ENCODE results near the gene TNFRSF9. TPM values are rescaled to one million over a fixed set of nuclear protein-coding genes. Genes with fewer than 3 reads are reported as not detected.

The TNFRSF9 gene
- total RNA-seq, 1 donor from 2014 or later: 0.53 TPM

DNA sequence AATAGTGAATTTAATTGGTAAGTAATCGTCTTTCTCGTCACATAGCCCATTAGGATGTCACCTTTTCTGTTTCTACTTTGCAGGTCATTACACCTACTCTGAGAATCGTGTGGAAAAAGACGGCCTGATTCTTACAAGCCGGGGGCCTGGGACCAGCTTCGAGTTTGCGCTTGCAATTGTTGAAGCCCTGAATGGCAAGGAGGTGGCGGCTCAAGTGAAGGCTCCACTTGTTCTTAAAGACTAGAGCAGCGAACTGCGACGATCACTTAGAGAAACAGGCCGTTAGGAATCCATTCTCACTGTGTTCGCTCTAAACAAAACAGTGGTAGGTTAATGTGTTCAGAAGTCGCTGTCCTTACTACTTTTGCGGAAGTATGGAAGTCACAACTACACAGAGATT lies 44.2 kb upstream of the TNFRSF9 start:
- FAIRE-seq: no peak
- peaks cover 16% of the 10 kb centered on the region for H3K36me3 ChIP-seq (ENCODE audit: control insufficient read depth, insufficient read depth, low read length)
- TF ChIP-seq, protein P1, sequence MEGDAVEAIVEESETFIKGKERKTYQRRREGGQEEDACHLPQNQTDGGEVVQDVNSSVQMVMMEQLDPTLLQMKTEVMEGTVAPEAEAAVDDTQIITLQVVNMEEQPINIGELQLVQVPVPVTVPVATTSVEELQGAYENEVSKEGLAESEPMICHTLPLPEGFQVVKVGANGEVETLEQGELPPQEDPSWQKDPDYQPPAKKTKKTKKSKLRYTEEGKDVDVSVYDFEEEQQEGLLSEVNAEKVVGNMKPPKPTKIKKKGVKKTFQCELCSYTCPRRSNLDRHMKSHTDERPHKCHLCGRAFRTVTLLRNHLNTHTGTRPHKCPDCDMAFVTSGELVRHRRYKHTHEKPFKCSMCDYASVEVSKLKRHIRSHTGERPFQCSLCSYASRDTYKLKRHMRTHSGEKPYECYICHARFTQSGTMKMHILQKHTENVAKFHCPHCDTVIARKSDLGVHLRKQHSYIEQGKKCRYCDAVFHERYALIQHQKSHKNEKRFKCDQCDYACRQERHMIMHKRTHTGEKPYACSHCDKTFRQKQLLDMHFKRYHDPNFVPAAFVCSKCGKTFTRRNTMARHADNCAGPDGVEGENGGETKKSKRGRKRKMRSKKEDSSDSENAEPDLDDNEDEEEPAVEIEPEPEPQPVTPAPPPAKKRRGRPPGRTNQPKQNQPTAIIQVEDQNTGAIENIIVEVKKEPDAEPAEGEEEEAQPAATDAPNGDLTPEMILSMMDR (IDR thresholded peaks at IDR 0.05; ENCODE audit: insufficient read depth, low read length, severe bottlenecking): no peak
- no peak for DNase-seq (ENCODE audit: low read depth)
- no peaks in the 10 kb centered on the region for H3K27me3 ChIP-seq (ENCODE audit: control insufficient read depth, insufficient read depth, low read length)
- no peak overlapping the region for H3K4me3 ChIP-seq (ENCODE audit: low read depth, low read length)

DNA sequence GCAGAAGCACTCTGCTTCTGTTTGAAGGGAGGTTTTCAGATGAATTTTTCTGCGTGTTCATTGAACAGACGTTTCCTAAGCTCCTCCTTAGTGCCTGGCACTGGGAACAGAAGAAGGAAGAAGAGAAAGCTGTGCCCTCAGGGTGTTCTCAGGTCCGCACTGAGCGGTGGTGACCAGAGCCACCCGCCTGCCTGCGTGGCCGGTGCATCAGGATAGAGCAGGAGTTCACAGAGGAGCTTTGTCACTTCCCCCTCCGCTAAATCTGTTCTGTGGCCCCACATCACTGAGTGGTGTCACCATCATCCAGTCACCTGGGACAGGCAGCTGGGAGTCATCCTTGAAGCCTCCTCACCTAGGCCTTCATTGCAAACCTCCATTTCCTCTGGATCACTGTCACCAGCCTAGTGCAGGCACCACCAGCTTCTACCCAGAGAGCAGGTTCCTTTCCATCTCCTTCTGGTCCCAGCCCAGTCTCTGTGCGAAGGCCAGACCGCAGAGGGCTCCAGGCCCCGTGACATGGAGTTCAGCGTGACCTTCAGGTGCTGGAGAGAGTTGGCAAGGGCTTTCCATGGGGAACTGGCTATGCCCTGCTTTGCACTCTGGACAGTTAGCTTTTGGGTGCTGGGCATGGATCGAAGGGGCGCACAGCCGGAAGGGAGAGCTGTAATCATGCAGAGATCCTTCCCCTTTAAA lies 42.6 kb upstream of the TNFRSF9 start:
- Histone ChIP-seq H3K4me3 (ENCODE audit: low read depth, low read length) (no peak overlapping the region), H3K36me3 (ENCODE audit: control insufficient read depth, insufficient read depth, low read length) (peaks cover 21% of the 10 kb centered on the region), H3K27me3 (ENCODE audit: control insufficient read depth, insufficient read depth, low read length) (no peaks in the 10 kb centered on the region)
- TF ChIP-seq, protein P1 (IDR thresholded peaks at IDR 0.05; ENCODE audit: insufficient read depth, low read length, severe bottlenecking): no peak
- DNase-seq (ENCODE audit: low read depth): no peak
- FAIRE-seq: no peak

DNA sequence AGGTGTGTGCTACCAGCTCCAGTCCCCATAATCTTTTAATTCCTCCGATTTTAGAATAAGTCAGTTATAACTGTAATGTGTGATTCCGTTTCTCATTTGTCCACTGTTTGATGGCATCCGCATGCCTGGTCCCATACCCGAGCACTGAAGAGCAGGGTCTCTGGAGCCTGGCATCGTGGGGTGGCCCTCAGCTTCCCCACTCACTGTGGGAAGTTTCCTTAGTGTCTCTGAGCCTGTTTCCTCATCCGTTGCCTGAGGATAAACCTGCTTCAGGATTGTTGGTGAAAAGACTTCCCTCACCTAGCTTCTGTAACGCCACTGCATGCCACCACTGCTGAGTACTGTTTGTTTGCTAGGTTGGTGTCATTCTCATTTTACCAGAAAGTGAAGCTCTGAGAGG lies 40.3 kb upstream of the TNFRSF9 start:
- TF ChIP-seq, protein P1 (IDR thresholded peaks at IDR 0.05; ENCODE audit: insufficient read depth, low read length, severe bottlenecking): no peak
- no peaks in the 10 kb centered on the region for H3K27me3 ChIP-seq (ENCODE audit: control insufficient read depth, insufficient read depth, low read length)
- DNase-seq (ENCODE audit: low read depth): no peak
- no peak overlapping the region for H3K4me3 ChIP-seq (ENCODE audit: low read depth, low read length)
- no peak for FAIRE-seq
- peaks cover 23% of the 10 kb centered on the region for H3K36me3 ChIP-seq (ENCODE audit: control insufficient read depth, insufficient read depth, low read length)

DNA sequence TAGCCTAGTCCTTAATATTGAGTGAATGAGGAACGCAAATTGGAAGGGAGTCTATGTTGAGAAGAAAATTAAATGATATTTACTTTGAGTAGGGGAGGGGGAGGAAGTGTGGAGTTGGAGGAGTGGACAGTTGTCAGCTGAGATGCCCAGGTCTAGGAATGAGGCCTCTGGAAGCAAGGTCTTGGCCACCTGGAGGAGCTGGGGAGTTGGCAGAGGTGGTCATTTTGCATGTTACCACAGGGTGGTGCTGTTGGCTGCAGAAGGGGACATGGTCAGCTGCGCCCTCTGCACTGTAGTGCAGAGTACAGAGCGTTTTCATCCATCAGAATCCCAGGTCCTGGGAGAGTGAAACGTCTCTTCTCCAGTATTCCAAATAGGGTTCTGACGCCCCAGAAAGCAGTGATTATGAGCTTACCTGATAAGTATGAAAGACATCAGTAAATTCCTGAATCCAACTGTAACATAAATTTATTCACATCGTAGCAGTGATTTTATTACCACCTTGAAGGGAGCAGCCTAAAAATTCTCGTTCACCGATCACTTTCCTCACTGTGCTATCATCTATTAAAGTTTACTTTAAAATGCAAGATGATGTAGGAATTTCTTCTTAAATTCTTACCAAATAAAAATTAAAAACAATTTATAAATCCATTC lies 34.7 kb upstream of the TNFRSF9 start:
- no peaks in the 10 kb centered on the region for H3K27me3 ChIP-seq (ENCODE audit: control insufficient read depth, insufficient read depth, low read length)
- H3K4me3 ChIP-seq (ENCODE audit: low read depth, low read length): no peak overlapping the region
- peaks cover 17% of the 10 kb centered on the region for H3K36me3 ChIP-seq (ENCODE audit: control insufficient read depth, insufficient read depth, low read length)
- FAIRE-seq: peak; percentile 40
- TF ChIP-seq, protein P1 (IDR thresholded peaks at IDR 0.05; ENCODE audit: insufficient read depth, low read length, severe bottlenecking): peak; percentile 97
- DNase-seq (ENCODE audit: low read depth): peak; percentile 73

DNA sequence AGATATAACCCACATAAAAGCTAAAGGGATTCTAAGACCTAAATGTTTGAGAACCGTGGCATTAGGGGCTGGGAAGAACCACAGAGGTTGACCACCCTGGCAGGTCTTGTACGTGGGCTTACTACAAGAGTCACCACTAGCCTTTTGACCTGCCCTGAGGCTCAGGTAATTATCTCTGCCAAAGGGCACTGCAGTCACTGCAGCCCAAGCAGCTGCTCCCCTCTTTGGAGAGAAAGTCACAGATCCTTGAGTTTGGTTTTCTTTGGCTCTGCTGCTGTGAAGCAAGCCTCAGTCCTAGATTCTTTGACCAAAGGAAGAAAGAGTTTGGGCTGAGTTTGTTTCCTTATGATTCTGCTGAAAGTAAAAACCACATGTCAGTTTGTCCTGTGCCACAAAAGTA lies 32.4 kb upstream of the TNFRSF9 start:
- no peak for DNase-seq (ENCODE audit: low read depth)
- TF ChIP-seq, protein P1 (IDR thresholded peaks at IDR 0.05; ENCODE audit: insufficient read depth, low read length, severe bottlenecking): no peak
- FAIRE-seq: no peak
- peaks cover 18% of the 10 kb centered on the region for H3K36me3 ChIP-seq (ENCODE audit: control insufficient read depth, insufficient read depth, low read length)
- H3K27me3 ChIP-seq (ENCODE audit: control insufficient read depth, insufficient read depth, low read length): no peaks in the 10 kb centered on the region
- H3K4me3 ChIP-seq (ENCODE audit: low read depth, low read length): no peak overlapping the region
